CD4-positive, CD25-positive, alpha-beta regulatory T cell (primary cell): ENCODE measurements around the gene TTC28. TPM values are rescaled to one million over a fixed set of nuclear protein-coding genes. Genes with fewer than 3 reads are reported as not detected.

Experiments used
- ATAC-seq, 2 donors: fragments of 150-1000 bp; cut with Tn5 transposase; one replicate each; pipeline ENCODE4 v1.10.0; 2021; ENCODE audit warnings: low read depth in 2 of 2, moderate number of reproducible peaks in 2 of 2, moderate library complexity in 1 of 2
- DNase-seq, 3 donors: peaks; one replicate each; pipeline versions ENCODE4 v3.0.0 to v3.0.0-alpha.2; 2012 to 2022; ENCODE audit warnings: mixed read lengths in 1 of 3
- H3K27ac ChIP-seq: one replicate; pipeline ENCODE4 v1.7.0; 2013; ENCODE audit warnings: mild to moderate bottlenecking, low read length; ENCODE audit not compliant: insufficient read depth, poor library complexity, severe bottlenecking
- H3K27me3 ChIP-seq: one replicate; pipeline ENCODE4 v1.7.0; 2013; ENCODE audit warnings: low read length; ENCODE audit not compliant: control insufficient read depth, insufficient read depth
- H3K36me3 ChIP-seq: one replicate; pipeline ENCODE4 v1.7.0; 2013; ENCODE audit warnings: mild to moderate bottlenecking, low read length, moderate library complexity; ENCODE audit not compliant: control insufficient read depth, insufficient read depth
- H3K4me1 ChIP-seq: 2 replicates; pipeline ENCODE4 v1.7.0; 2013; ENCODE audit warnings: mild to moderate bottlenecking, low read length; ENCODE audit not compliant: insufficient read depth, control insufficient read depth, poor library complexity, severe bottlenecking
- H3K4me3 ChIP-seq: one replicate; pipeline ENCODE4 v1.7.0; 2013; ENCODE audit warnings: low read depth, mild to moderate bottlenecking, low read length, moderate library complexity
- H3K9me3 ChIP-seq, 2 experiments: 1 replicate in 1 of 2; 2 replicates in 1 of 2; pipeline ENCODE4 v1.7.0; 2013; ENCODE audit warnings: low read length in 2 of 2, mild to moderate bottlenecking in 1 of 2, moderate library complexity in 1 of 2; ENCODE audit not compliant: control insufficient read depth in 2 of 2
- H3K27ac Mint-ChIP-seq, 3 donors: one replicate each; pipeline ENCODE4 v1.8.0; 2020 to 2022; ENCODE audit warnings: mild to moderate bottlenecking in 3 of 3, mixed read lengths in 3 of 3, moderate library complexity in 2 of 3
- H3K27me3 Mint-ChIP-seq: one replicate; pipeline ENCODE4 v1.8.0; 2022; ENCODE audit warnings: mild to moderate bottlenecking, mixed read lengths
- H3K36me3 Mint-ChIP-seq: one replicate; pipeline ENCODE4 v1.8.0; 2020; ENCODE audit warnings: mixed read lengths
- H3K4me1 Mint-ChIP-seq, 4 donors: one replicate each; pipeline ENCODE4 v1.8.0; 2020 to 2022; ENCODE audit warnings: mixed read lengths in 4 of 4, mild to moderate bottlenecking in 1 of 4
- H3K4me3 Mint-ChIP-seq, 4 donors: one replicate each; pipeline ENCODE4 v1.8.0; 2020 to 2022; ENCODE audit warnings: mild to moderate bottlenecking in 4 of 4, mixed read lengths in 4 of 4, moderate library complexity in 3 of 4
- H3K9me3 Mint-ChIP-seq, 7 donors: one replicate each; pipeline ENCODE4 v1.8.0; 2020 to 2022; ENCODE audit warnings: mixed read lengths in 7 of 7, mild to moderate bottlenecking in 3 of 7, moderate library complexity in 2 of 7
- polyA plus RNA-seq, 4 donors: library from polyadenylated mRNA; unstranded; fragments of 300-500 nt; fragmentation: Illumina TruSeq; gene quantifications; one replicate each; pipeline ENCODE4 v1.2.3, GENCODE V29; 2021
- total RNA-seq: library from RNA; stranded (reverse); gene quantifications from one replicate; pipeline ENCODE4 v1.2.3, GENCODE V29; 2022

Gene TTC28
- total and polyA plus RNA-seq, 5 donors from 2014 or later: 0.02 to 2.7 (median 0.28) TPM; not detected in 1

GRCh38 chr22:28442711-28443525 lies 236.7 kb downstream of the TTC28 start:
- Histone ChIP-seq H3K36me3 (no peaks in the 10 kb centered on the region), H3K4me1 (peaks cover 13% of the 10 kb centered on the region), H3K9me3 (no peaks in the 10 kb centered on the region), H3K27ac (no peak overlapping the region), H3K4me3 (peak overlapping the region; percentile 50), H3K27me3 (peaks cover 15% of the 10 kb centered on the region)
- Mint-ChIP-seq H3K27ac (peak overlapping the region in 2 of 3 donors; percentile 34 to 85), H3K27me3 (peaks cover 57% of the 10 kb centered on the region), H3K4me1 (peaks cover 0 to 15% (median 4%) of the 10 kb centered on the region in 4 donors), H3K4me3 (peak overlapping the region; percentile 81 to 92 (median 88)), H3K9me3 (no peaks in the 10 kb centered on the region), H3K36me3 (no peaks in the 10 kb centered on the region)
- ATAC-seq (no peak), DNase-seq (no peak)

- Histone ChIP-seq H3K9me3 (no peaks in the 10 kb centered on the region), H3K4me1 (peaks cover 13% of the 10 kb centered on the region), H3K36me3 (no peaks in the 10 kb centered on the region), H3K27me3 (peaks cover 15% of the 10 kb centered on the region), H3K27ac (no peak overlapping the region), H3K4me3 (peak overlapping the region; percentile 50)
- Mint-ChIP-seq H3K36me3 (no peaks in the 10 kb centered on the region), H3K4me1 (peaks cover 0 to 15% (median 4%) of the 10 kb centered on the region in 4 donors), H3K4me3 (peak overlapping the region; percentile 63 to 92 (median 88)), H3K27me3 (peaks cover 61% of the 10 kb centered on the region), H3K9me3 (no peaks in the 10 kb centered on the region), H3K27ac (peak overlapping the region in 2 of 3 donors; percentile 18 to 34)
- DNase-seq: peak; percentile 29 to 82 (median 64)
- ATAC-seq: peak; percentile 74 to 79
Observed at GRCh38 chr22:28442264-28442710, 237.4 kb downstream of the TTC28 start.

GRCh38 chr22:28441720-28442263 lies 237.8 kb downstream of the TTC28 start:
- DNase-seq: no peak
- Histone ChIP-seq H3K4me3 (peak overlapping the region; percentile 37), H3K27me3 (peaks cover 15% of the 10 kb centered on the region)

GRCh38 chr22:28440592-28441390 lies 238.8 kb downstream of the TTC28 start:
- H3K27me3 ChIP-seq: peaks cover 15% of the 10 kb centered on the region
- ATAC-seq (no peak), DNase-seq (no peak)
- H3K27me3 Mint-ChIP-seq: peaks cover 51% of the 10 kb centered on the region
- no peaks in the 10 kb centered on the region for H3K9me3 ChIP-seq
- H3K27ac Mint-ChIP-seq: no peak overlapping the region
- peaks cover 0 to 15% (median 4%) of the 10 kb centered on the region in 4 donors for H3K4me1 Mint-ChIP-seq
- H3K4me3 ChIP-seq: no peak overlapping the region
- no peaks in the 10 kb centered on the region for H3K9me3 Mint-ChIP-seq
- H3K36me3 Mint-ChIP-seq: no peaks in the 10 kb centered on the region
- no peaks in the 10 kb centered on the region for H3K36me3 ChIP-seq
- H3K4me1 ChIP-seq: peaks cover 13% of the 10 kb centered on the region
- H3K4me3 Mint-ChIP-seq: no peak overlapping the region
- H3K27ac ChIP-seq: no peak overlapping the region

More at GRCh38 chr22:28441720-28442263, 237.8 kb downstream of the TTC28 start:
- H3K27ac ChIP-seq: no peak overlapping the region
- no peaks in the 10 kb centered on the region for H3K9me3 ChIP-seq
- Mint-ChIP-seq H3K9me3 (no peaks in the 10 kb centered on the region), H3K27me3 (peaks cover 57% of the 10 kb centered on the region), H3K27ac (peak overlapping the region in 1 of 3 donors; percentile 49), H3K4me1 (peaks cover 0 to 15% (median 4%) of the 10 kb centered on the region in 4 donors), H3K4me3 (peak overlapping the region; percentile 33 to 79 (median 65)), H3K36me3 (no peaks in the 10 kb centered on the region)
- ATAC-seq: no peak
- H3K4me1 ChIP-seq: peaks cover 13% of the 10 kb centered on the region
- no peaks in the 10 kb centered on the region for H3K36me3 ChIP-seq

- H3K36me3 Mint-ChIP-seq: no peaks in the 10 kb centered on the region
- H3K36me3 ChIP-seq: no peaks in the 10 kb centered on the region
- H3K4me1 Mint-ChIP-seq: peaks cover 0 to 11% (median under 1%) of the 10 kb centered on the region in 4 donors
- H3K4me3 ChIP-seq: no peak overlapping the region
- no peaks in the 10 kb centered on the region for H3K9me3 ChIP-seq
- no peak overlapping the region for H3K4me3 Mint-ChIP-seq
- H3K9me3 Mint-ChIP-seq: no peaks in the 10 kb centered on the region
- peaks cover 6% of the 10 kb centered on the region for H3K27me3 ChIP-seq
- no peak overlapping the region for H3K27ac Mint-ChIP-seq
- ATAC-seq (no peak), DNase-seq (no peak)
- H3K27me3 Mint-ChIP-seq: peaks cover 51% of the 10 kb centered on the region
- H3K4me1 ChIP-seq: peaks cover 13% of the 10 kb centered on the region
- H3K27ac ChIP-seq: no peak overlapping the region
Observed at GRCh38 chr22:28438183-28438768, 241.4 kb downstream of the TTC28 start.

GRCh38 chr22:28435982-28436381 lies 243.7 kb downstream of the TTC28 start:
- Mint-ChIP-seq H3K9me3 (peaks cover 0 to 2% (median 0%) of the 10 kb centered on the region in 7 donors), H3K27me3 (peaks cover 39% of the 10 kb centered on the region), H3K4me1 (no peaks in the 10 kb centered on the region)

GRCh38 chr22:28435140-28435768 lies 244.4 kb downstream of the TTC28 start:
- no peaks in the 10 kb centered on the region for H3K36me3 ChIP-seq
- DNase-seq (no peak), ATAC-seq (no peak)
- Mint-ChIP-seq H3K4me3 (no peak overlapping the region), H3K4me1 (no peaks in the 10 kb centered on the region), H3K36me3 (no peaks in the 10 kb centered on the region), H3K27me3 (peaks cover 33% of the 10 kb centered on the region), H3K9me3 (peaks cover 0 to 2% (median 0%) of the 10 kb centered on the region in 7 donors), H3K27ac (no peak overlapping the region)
- no peaks in the 10 kb centered on the region for H3K9me3 ChIP-seq
- no peak overlapping the region for H3K27ac ChIP-seq
- H3K4me1 ChIP-seq: no peaks in the 10 kb centered on the region
- peaks cover 9% of the 10 kb centered on the region for H3K27me3 ChIP-seq
- no peak overlapping the region for H3K4me3 ChIP-seq

More at GRCh38 chr22:28435982-28436381, 243.7 kb downstream of the TTC28 start:
- no peak overlapping the region for H3K4me3 ChIP-seq
- DNase-seq (no peak), ATAC-seq (no peak)
- H3K4me1 ChIP-seq: no peaks in the 10 kb centered on the region
- no peaks in the 10 kb centered on the region for H3K36me3 ChIP-seq
- Mint-ChIP-seq H3K36me3 (no peaks in the 10 kb centered on the region), H3K27ac (no peak overlapping the region), H3K4me3 (no peak overlapping the region)
- H3K27me3 ChIP-seq: peaks cover 5% of the 10 kb centered on the region
- H3K27ac ChIP-seq: no peak overlapping the region
- H3K9me3 ChIP-seq: no peaks in the 10 kb centered on the region
